D721Med (cell line): ENCODE results near the gene MYO5B.

Experiments used
- DNase-seq: peaks from one replicate; pipeline ENCODE4 v3.0.0; 2011; ENCODE audit warnings: low spot score; ENCODE audit not compliant: insufficient read length
- FAIRE-seq: peaks from 2 replicates; lab custom pipeline; 2011; peaks lifted over from hg19 to GRCh38; lab: Jason Lieb, UNC
- TF ChIP-seq, protein P1 (sequence below): IDR thresholded peaks from 2 replicates; pipeline ENCODE4 v1.5.1; 2012; ENCODE audit warnings: mild to moderate bottlenecking, control low read depth; ENCODE audit not compliant: insufficient read depth; ENCODE audit errors: missing control alignments

Gene MYO5B

GRCh38 chr18:50187659-50188058, 7.3 kb downstream of the MYO5B start:
- DNase-seq, result no peak
- TF ChIP-seq, protein P1, sequence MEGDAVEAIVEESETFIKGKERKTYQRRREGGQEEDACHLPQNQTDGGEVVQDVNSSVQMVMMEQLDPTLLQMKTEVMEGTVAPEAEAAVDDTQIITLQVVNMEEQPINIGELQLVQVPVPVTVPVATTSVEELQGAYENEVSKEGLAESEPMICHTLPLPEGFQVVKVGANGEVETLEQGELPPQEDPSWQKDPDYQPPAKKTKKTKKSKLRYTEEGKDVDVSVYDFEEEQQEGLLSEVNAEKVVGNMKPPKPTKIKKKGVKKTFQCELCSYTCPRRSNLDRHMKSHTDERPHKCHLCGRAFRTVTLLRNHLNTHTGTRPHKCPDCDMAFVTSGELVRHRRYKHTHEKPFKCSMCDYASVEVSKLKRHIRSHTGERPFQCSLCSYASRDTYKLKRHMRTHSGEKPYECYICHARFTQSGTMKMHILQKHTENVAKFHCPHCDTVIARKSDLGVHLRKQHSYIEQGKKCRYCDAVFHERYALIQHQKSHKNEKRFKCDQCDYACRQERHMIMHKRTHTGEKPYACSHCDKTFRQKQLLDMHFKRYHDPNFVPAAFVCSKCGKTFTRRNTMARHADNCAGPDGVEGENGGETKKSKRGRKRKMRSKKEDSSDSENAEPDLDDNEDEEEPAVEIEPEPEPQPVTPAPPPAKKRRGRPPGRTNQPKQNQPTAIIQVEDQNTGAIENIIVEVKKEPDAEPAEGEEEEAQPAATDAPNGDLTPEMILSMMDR, result no peak
- no peak for FAIRE-seq

- FAIRE-seq (peak; percentile 25), DNase-seq (no peak)
- TF ChIP-seq, protein P1, result no peak
Observed at GRCh38 chr18:50186385-50186784, 8.6 kb downstream of the MYO5B start.

DNA sequence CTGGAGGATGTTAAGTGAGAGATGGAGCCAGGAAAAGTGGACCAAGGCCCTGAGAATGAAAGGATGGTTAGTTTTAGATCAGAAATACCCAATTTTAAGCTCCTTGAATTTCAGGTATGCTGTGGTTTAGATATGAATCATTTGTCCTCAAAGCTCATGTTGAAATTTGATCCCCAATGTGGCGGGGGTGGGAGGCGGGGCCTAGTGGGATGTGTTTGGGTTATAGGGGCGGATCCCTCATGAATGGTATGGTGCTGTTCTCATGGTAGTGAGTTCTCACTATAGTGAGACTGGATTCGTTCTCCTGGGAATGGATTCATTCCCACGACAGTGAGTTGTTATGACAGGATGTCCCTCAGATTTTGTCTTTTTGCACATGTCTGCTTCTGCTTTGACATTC, 11.4 kb downstream of the MYO5B start:
- TF ChIP-seq, protein P1, result no peak
- DNase-seq, result no peak
- FAIRE-seq, result no peak

DNA sequence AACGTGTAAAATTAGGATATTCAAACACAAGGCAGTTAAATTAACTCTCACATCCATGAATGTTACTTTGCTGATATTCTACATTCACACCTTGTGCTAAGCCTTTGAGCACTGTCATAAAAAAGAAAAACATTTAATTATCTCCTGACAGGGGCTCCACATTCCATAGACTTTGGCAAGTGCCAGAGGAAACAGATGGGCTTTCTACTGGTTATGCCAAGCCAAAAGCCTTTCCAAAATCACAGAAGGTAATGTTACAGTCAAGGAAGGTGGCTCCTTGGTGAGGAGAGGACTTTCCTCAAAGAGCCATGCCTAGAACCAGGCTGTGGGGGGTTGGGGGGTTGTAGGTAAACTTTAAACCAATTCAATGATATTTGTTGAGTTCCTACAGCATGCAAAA, 12.4 kb downstream of the MYO5B start:
- no peak for FAIRE-seq

GRCh38 chr18:50181590-50181989, 13.4 kb downstream of the MYO5B start:
- FAIRE-seq (no peak), DNase-seq (no peak)
- TF ChIP-seq, protein P1, result no peak

More for the DNA sequence above, 12.4 kb downstream of the MYO5B start:
- TF ChIP-seq, protein P1, result no peak
- DNase-seq, result no peak

DNA sequence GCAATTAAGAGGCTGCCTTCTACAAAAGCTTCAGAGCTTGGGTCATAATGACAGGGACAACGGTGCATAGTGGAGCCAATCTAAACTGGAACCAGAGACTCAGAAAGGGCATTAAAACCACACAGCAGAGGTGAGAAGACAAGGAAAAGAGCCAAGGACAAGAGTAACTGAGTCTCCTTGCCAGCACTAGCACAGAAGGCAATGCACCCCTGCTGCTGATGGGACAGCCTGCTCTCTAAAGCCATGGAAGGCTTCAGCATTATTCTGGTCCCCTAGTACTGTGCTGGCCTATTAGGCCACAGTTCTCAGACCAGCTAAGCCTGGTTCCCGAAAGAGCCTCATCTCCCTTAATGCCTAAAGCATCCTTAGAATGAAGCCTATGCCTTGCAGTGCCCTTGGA, 15.5 kb downstream of the MYO5B start:
- TF ChIP-seq, protein P1, result no peak
- FAIRE-seq (no peak), DNase-seq (no peak)

DNA sequence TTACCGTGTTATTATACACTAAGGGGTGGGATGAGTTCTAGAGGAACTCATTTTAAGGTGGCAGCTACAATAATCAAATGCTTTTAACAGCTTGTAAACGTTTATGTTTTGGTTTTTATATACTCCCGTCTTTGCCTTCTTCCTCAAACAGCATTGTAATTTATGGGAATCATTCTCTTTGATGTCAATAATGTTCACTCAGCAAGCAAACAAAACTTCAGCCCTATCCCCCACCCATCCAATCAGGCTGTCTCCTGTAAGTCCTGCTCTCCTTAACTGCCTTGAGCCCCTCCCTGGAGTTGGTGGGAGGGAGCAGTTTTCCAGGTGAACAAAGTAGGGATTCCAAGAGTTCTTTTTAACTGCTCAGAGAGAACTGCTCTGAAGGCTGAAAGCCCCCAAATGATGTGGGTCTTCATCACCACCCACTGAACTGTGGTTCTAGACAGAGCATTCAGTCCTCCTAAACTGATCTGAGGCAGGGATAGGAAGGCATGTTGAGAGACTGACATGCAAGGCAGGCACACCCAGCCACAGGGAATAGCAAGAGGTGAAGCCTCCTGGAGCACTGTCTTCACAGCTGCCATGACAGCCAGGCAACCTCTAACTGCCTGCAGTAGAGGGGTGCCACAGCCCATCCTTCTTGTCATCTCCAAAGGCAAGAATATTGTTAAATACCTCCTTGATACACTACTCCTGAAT, 17.5 kb downstream of the MYO5B start:
- no peak for FAIRE-seq
- TF ChIP-seq, protein P1, result no peak
- DNase-seq, result no peak
